Peyer's patch (tissue), 4 donors: Measurements from ENCODE around the gene ZNF775. TPM values are rescaled to one million over a fixed set of nuclear protein-coding genes. Genes with fewer than 3 reads are reported as not detected.

Experiments used
- DNase-seq, 3 donors: peaks; one replicate each; pipeline ENCODE4 v3.0.0-alpha.2; 2017 to 2019
- H3K27ac ChIP-seq, 4 donors: fragments of 200-600 bp; sonication (generic); one replicate each; pipeline ENCODE4 v1.5.1; 2016 to 2019
- H3K27me3 ChIP-seq, 2 donors: fragments of 200-600 bp; sonication (generic); one replicate each; pipeline ENCODE4 v1.5.1; 2019
- H3K36me3 ChIP-seq, 3 donors: fragments of 200-600 bp; sonication (generic); one replicate each; pipeline ENCODE4 v1.5.1; 2016 to 2019
- H3K4me1 ChIP-seq, 4 donors: fragments of 200-600 bp; sonication (generic); one replicate each; pipeline ENCODE4 v1.5.1; 2016 to 2019
- H3K4me3 ChIP-seq, 4 donors: fragments of 200-600 bp; sonication (generic); 1 replicate in 3 of 4; 2 replicates in 1 of 4; pipeline ENCODE4 v1.5.1; 2016 to 2019; ENCODE audit warnings: mild to moderate bottlenecking in 1 of 4
- H3K9me3 ChIP-seq, 4 donors: fragments of 200-600 bp; sonication (generic); one replicate each; pipeline ENCODE4 v1.5.1; 2016 to 2019; ENCODE audit warnings: mild to moderate bottlenecking in 1 of 4
- POLR2A ChIP-seq, 2 donors: fragments of 450-650 bp; IDR thresholded peaks; one replicate each; pipeline ENCODE4 v1.5.1; 2017; ENCODE audit warnings: antibody characterized with exemption in 2 of 2, mild to moderate bottlenecking in 2 of 2, moderate library complexity in 2 of 2
- total RNA-seq, 4 donors: library from RNA; depleted of rRNA; stranded (reverse); fragments of >200 nt; gene quantifications; one replicate each; pipeline ENCODE4 v1.1.0, GENCODE V29; 2016
- TF ChIP-seq, protein P1 (sequence below), 6 experiments: fragments of 450-650 bp in 4 of 6; fragments of 200-600 bp in 2 of 6; sonication (generic) in 1 of 6; IDR thresholded peaks; one replicate each; pipeline ENCODE4 v1.5.1; 2017 to 2019; ENCODE audit warnings: antibody characterized with exemption in 6 of 6, mild to moderate bottlenecking in 3 of 6, moderate library complexity in 1 of 6

The ZNF775 gene
- total RNA-seq, 4 donors from 2014 or later, result 1.7 to 2.8 (median 2.5) TPM

GRCh38 chr7:150404805-150405583, 25.9 kb downstream of the ZNF775 start:
- Histone ChIP-seq H3K27ac (peak overlapping the region; percentile 92 to 97 (median 94)), H3K9me3 (no peaks in the 10 kb centered on the region), H3K27me3 (no peaks in the 10 kb centered on the region), H3K36me3 (peaks cover 0 to 5% (median 0%) of the 10 kb centered on the region in 3 donors), H3K4me1 (peaks cover 5 to 39% (median 18%) of the 10 kb centered on the region in 4 donors), H3K4me3 (peak overlapping the region; percentile 60 to 74 (median 70))
- TF ChIP-seq POLR2A (IDR thresholded peaks at IDR 0.05), result peak; percentile 74 to 76
- TF ChIP-seq, protein P1, sequence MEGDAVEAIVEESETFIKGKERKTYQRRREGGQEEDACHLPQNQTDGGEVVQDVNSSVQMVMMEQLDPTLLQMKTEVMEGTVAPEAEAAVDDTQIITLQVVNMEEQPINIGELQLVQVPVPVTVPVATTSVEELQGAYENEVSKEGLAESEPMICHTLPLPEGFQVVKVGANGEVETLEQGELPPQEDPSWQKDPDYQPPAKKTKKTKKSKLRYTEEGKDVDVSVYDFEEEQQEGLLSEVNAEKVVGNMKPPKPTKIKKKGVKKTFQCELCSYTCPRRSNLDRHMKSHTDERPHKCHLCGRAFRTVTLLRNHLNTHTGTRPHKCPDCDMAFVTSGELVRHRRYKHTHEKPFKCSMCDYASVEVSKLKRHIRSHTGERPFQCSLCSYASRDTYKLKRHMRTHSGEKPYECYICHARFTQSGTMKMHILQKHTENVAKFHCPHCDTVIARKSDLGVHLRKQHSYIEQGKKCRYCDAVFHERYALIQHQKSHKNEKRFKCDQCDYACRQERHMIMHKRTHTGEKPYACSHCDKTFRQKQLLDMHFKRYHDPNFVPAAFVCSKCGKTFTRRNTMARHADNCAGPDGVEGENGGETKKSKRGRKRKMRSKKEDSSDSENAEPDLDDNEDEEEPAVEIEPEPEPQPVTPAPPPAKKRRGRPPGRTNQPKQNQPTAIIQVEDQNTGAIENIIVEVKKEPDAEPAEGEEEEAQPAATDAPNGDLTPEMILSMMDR (IDR thresholded peaks at IDR 0.05), result peak in 4 of 6 experiments; percentile 11 to 39 (median 24)
- DNase-seq, result peak; percentile 83 to 95 (median 92)

- peak in 2 of 3 donors; percentile 49 to 65 for DNase-seq
- peak overlapping the region; percentile 60 to 74 (median 70) for H3K4me3 ChIP-seq
- H3K4me1 ChIP-seq, result peaks cover 5 to 39% (median 18%) of the 10 kb centered on the region in 4 donors
- peaks cover 0 to 8% (median 0%) of the 10 kb centered on the region in 3 donors for H3K36me3 ChIP-seq
- no peaks in the 10 kb centered on the region for H3K27me3 ChIP-seq
- TF ChIP-seq, protein P1 (IDR thresholded peaks at IDR 0.05), result no peak
- no peak for TF ChIP-seq POLR2A (IDR thresholded peaks at IDR 0.05)
- no peaks in the 10 kb centered on the region for H3K9me3 ChIP-seq
- H3K27ac ChIP-seq, result peak overlapping the region; percentile 92 to 97 (median 94)
Observed at GRCh38 chr7:150405584-150406311, 26.6 kb downstream of the ZNF775 start.

DNA sequence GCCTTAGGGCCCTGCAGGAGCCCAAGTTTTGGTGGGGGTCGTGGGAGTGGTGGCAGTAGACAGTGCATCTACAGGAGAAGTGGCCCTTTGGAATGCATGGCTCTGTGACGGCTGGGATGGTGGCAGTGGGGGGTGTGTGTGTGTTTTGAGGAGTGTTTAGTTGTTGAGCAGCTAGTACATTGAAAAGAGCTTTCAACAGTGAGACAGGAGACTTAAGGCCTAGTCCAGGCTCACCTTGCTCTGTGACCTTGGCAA, 27.1 kb downstream of the ZNF775 start:
- Histone ChIP-seq H3K27me3 (no peaks in the 10 kb centered on the region), H3K27ac (peak overlapping the region; percentile 92 to 97 (median 94)), H3K4me1 (peaks cover 5 to 39% (median 18%) of the 10 kb centered on the region in 4 donors), H3K36me3 (peaks cover 0 to 8% (median 0%) of the 10 kb centered on the region in 3 donors), H3K4me3 (peak overlapping the region; percentile 60 to 74 (median 70)), H3K9me3 (no peaks in the 10 kb centered on the region)
- DNase-seq, result peak in 1 of 3 donors; percentile 35
- TF ChIP-seq POLR2A (IDR thresholded peaks at IDR 0.05), result no peak
- TF ChIP-seq, protein P1 (IDR thresholded peaks at IDR 0.05), result no peak

GRCh38 chr7:150406567-150407421, 27.7 kb downstream of the ZNF775 start:
- peaks cover 0 to 8% (median 0%) of the 10 kb centered on the region in 3 donors for H3K36me3 ChIP-seq
- H3K27ac ChIP-seq, result peak overlapping the region; percentile 92 to 97 (median 94)
- H3K4me1 ChIP-seq, result peaks cover 5 to 39% (median 18%) of the 10 kb centered on the region in 4 donors
- TF ChIP-seq POLR2A (IDR thresholded peaks at IDR 0.05), result no peak
- TF ChIP-seq, protein P1 (IDR thresholded peaks at IDR 0.05), result no peak
- H3K27me3 ChIP-seq, result no peaks in the 10 kb centered on the region
- H3K9me3 ChIP-seq, result no peaks in the 10 kb centered on the region
- H3K4me3 ChIP-seq, result peak overlapping the region; percentile 60 to 74 (median 70)
- DNase-seq, result peak; percentile 62 to 70 (median 69)
